Neural progenitor cell (in vitro differentiated cells): Measurements from ENCODE around the gene ACAA1. TPM values are rescaled to one million over a fixed set of nuclear protein-coding genes. Genes with fewer than 3 reads are reported as not detected.

Experiments
- DNase-seq: peaks from one replicate; pipeline ENCODE4 v3.0.0-alpha.2; 2016; ENCODE audit warnings: low spot score
- H2AFZ ChIP-seq: fragments of 200-600 bp; sonication (generic); replicated peaks from 2 replicates; pipeline ENCODE4 v1.6.1; 2016; ENCODE audit warnings: antibody characterized with exemption
- H3F3A ChIP-seq: fragments of 200-600 bp; sonication (generic); 2 replicates; pipeline ENCODE4 v1.6.1; 2016; ENCODE audit warnings: antibody characterized with exemption, low read depth
- H3K27ac ChIP-seq: fragments of 200-600 bp; sonication (generic); 2 replicates; pipeline ENCODE4 v1.5.1; 2016; ENCODE audit warnings: mild to moderate bottlenecking
- H3K27me3 ChIP-seq: fragments of 200-600 bp; sonication (generic); 2 replicates; pipeline ENCODE4 v1.6.1; 2016; ENCODE audit warnings: mild to moderate bottlenecking, moderate library complexity
- H3K36me3 ChIP-seq: fragments of 200-600 bp; sonication (generic); 2 replicates; pipeline ENCODE4 v1.5.1; 2016
- H3K4me1 ChIP-seq: fragments of 200-600 bp; sonication (generic); 2 replicates; pipeline ENCODE4 v1.6.1; 2016; ENCODE audit warnings: mixed run types
- H3K4me2 ChIP-seq: fragments of 200-600 bp; sonication (generic); 2 replicates; pipeline ENCODE4 v1.6.1; 2016
- H3K4me3 ChIP-seq: fragments of 200-600 bp; sonication (generic); 2 replicates; pipeline ENCODE4 v1.5.1; 2016
- H3K79me2 ChIP-seq: fragments of 200-600 bp; sonication (generic); 2 replicates; pipeline ENCODE4 v1.6.1; 2016; ENCODE audit warnings: low read depth
- H3K9ac ChIP-seq: fragments of 200-600 bp; sonication (generic); 2 replicates; pipeline ENCODE4 v1.6.1; 2016
- H3K9me3 ChIP-seq: fragments of 200-600 bp; sonication (generic); 2 replicates; pipeline ENCODE4 v1.5.1; 2016; ENCODE audit warnings: low read depth
- H4K20me1 ChIP-seq: fragments of 200-600 bp; sonication (generic); 2 replicates; pipeline ENCODE4 v1.6.1; 2016; ENCODE audit warnings: low read depth
- H3K27ac Mint-ChIP-seq: 3 replicates; pipeline ENCODE4 v1.8.0; 2021; ENCODE audit warnings: mixed read lengths
- H3K27me3 Mint-ChIP-seq: 2 replicates; pipeline ENCODE4 v1.8.0; 2022; ENCODE audit warnings: low read depth, mild to moderate bottlenecking, inconsistent platforms, moderate library complexity, mixed read lengths; ENCODE audit not compliant: insufficient read depth
- H3K36me3 Mint-ChIP-seq: 3 replicates; pipeline ENCODE4 v1.8.0; 2021; ENCODE audit warnings: mixed read lengths
- H3K4me1 Mint-ChIP-seq: 3 replicates; pipeline ENCODE4 v1.8.0; 2021; ENCODE audit warnings: mixed read lengths
- H3K4me3 Mint-ChIP-seq: 3 replicates; pipeline ENCODE4 v1.8.0; 2021; ENCODE audit warnings: mild to moderate bottlenecking, moderate library complexity, mixed read lengths
- H3K9me3 Mint-ChIP-seq: 3 replicates; pipeline ENCODE4 v1.8.0; 2020; ENCODE audit warnings: mixed read lengths
- EZH2 ChIP-seq: fragments of 200-600 bp; sonication (generic); IDR thresholded peaks from 2 replicates; pipeline ENCODE4 v1.6.1; 2017; ENCODE audit warnings: antibody characterized with exemption, mild to moderate bottlenecking, moderate library complexity
- EZH2phosphoT487 ChIP-seq: fragments of 200-600 bp; sonication (generic); IDR thresholded peaks from 2 replicates; pipeline ENCODE4 v1.6.1; 2017; ENCODE audit warnings: antibody characterized with exemption
- total RNA-seq: library from RNA; depleted of rRNA; stranded (reverse); fragments of >200 nt; gene quantifications from 2 replicates; pipeline ENCODE4 v1.2.3, GENCODE V29; 2015; ENCODE audit warnings: low replicate concordance
- TF ChIP-seq, protein P1 (sequence below): fragments of 200-600 bp; sonication (generic); IDR thresholded peaks from 2 replicates; pipeline ENCODE4 v1.5.1; 2017; ENCODE audit warnings: antibody characterized with exemption, mild to moderate bottlenecking

Gene ACAA1, protein sequence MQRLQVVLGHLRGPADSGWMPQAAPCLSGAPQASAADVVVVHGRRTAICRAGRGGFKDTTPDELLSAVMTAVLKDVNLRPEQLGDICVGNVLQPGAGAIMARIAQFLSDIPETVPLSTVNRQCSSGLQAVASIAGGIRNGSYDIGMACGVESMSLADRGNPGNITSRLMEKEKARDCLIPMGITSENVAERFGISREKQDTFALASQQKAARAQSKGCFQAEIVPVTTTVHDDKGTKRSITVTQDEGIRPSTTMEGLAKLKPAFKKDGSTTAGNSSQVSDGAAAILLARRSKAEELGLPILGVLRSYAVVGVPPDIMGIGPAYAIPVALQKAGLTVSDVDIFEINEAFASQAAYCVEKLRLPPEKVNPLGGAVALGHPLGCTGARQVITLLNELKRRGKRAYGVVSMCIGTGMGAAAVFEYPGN
- total RNA-seq: 3.3 and 13.3 TPM in 2 replicates

DNA sequence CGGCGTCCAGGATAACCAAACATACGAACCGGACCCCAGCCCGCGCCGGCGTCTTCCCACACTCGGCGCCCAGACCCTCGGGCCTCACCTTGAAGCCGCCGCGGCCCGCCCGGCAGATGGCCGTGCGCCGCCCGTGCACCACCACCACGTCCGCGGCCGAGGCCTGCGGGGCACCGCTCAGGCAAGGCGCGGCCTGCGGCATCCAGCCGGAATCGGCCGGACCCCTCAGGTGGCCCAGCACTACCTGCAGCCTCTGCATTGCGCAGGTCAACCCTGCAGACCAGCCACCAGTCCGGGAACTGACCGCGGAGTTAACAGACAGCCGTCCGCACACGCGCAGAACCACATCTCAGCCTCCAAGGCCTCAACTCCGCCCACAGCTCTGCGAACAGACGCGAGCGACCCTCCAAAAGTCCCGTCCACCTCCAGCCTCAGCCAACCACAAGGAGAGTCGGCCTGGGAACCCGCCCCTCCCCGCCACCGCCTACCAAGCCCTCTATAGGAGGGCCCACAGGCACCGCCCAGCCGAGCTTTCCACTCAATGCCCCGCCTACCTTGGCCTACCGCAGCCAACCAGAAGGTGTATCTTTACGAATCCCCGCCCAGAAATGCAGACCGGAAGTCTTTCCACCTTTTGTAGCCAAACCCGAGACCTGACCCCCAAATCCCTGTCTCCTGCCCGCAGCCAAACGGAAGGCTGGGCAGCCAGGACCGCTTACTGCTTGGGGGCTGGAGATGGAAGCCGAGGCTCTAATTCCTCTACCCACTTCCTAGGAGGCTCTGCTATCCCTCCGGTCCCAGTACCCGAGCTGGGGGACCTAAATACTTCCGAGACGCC is at the start of gene ACAA1:
TSS of gene ACAA1 (minus strand) at position 351 of the 838 bp plus-strand sequence. CDS start at position 259, 92 bp downstream.
- peak within 1 kb of the TSS; percentile 53 for H2AFZ ChIP-seq
- peak within 1 kb of the TSS; percentile 96 for H3K4me2 ChIP-seq
- no peak for TF ChIP-seq EZH2
- TF ChIP-seq EZH2phosphoT487: no peak
- TF ChIP-seq, protein P1, sequence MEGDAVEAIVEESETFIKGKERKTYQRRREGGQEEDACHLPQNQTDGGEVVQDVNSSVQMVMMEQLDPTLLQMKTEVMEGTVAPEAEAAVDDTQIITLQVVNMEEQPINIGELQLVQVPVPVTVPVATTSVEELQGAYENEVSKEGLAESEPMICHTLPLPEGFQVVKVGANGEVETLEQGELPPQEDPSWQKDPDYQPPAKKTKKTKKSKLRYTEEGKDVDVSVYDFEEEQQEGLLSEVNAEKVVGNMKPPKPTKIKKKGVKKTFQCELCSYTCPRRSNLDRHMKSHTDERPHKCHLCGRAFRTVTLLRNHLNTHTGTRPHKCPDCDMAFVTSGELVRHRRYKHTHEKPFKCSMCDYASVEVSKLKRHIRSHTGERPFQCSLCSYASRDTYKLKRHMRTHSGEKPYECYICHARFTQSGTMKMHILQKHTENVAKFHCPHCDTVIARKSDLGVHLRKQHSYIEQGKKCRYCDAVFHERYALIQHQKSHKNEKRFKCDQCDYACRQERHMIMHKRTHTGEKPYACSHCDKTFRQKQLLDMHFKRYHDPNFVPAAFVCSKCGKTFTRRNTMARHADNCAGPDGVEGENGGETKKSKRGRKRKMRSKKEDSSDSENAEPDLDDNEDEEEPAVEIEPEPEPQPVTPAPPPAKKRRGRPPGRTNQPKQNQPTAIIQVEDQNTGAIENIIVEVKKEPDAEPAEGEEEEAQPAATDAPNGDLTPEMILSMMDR: no peak
- H3K9me3 Mint-ChIP-seq: no peaks in the 10 kb centered on the region
- H4K20me1 ChIP-seq: peaks cover 18% of the 10 kb centered on the region
- peak within 1 kb of the TSS; percentile 58 for H3K9ac ChIP-seq
- peaks cover 1% of the 10 kb centered on the region for H3K36me3 Mint-ChIP-seq
- peaks cover 14% of the 10 kb centered on the region for H3K4me1 ChIP-seq
- peak within 1 kb of the TSS; percentile 72 for H3K4me3 ChIP-seq
- H3K27me3 ChIP-seq: no peaks in the 10 kb centered on the region
- H3K9me3 ChIP-seq: no peaks in the 10 kb centered on the region
- peaks cover 24% of the 10 kb centered on the region for H3K4me1 Mint-ChIP-seq
- peak within 1 kb of the TSS; percentile 59 for H3K27ac ChIP-seq
- peaks cover 26% of the 10 kb centered on the region for H3K27me3 Mint-ChIP-seq
- H3K36me3 ChIP-seq: no peaks in the 10 kb centered on the region
- peak; percentile 100 for DNase-seq
- H3K27ac Mint-ChIP-seq: peak within 1 kb of the TSS; percentile 22
- peak within 1 kb of the TSS; percentile 93 for H3K4me3 Mint-ChIP-seq
- H3F3A ChIP-seq: peaks cover 11% of the 10 kb centered on the region
- H3K79me2 ChIP-seq: peaks cover 23% of the 10 kb centered on the region

DNA sequence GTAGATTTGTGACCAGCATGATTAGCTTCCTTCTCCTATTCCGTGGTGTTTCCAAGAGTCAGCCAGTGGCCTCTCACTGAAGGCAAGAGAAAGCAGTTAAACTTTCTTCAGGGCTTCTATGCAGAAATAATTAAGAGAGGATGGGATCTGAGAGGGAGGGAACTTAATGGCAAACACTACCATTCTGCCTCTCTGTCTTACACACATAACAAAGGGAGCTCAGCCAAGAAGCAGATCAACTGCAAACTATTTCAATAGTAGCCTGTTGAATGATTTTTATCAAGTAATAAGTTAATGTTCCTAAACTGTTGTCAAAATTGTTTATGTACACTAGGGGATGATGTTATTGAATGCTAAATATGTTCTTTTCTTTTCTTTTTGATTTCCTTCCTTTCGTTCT is 40.3 kb upstream of the ACAA1 start:
- Histone ChIP-seq H3F3A (peaks cover 2% of the 10 kb centered on the region), H3K36me3 (no peaks in the 10 kb centered on the region), H3K4me1 (peaks cover 8% of the 10 kb centered on the region), H2AFZ (no peak overlapping the region), H3K4me3 (no peak overlapping the region), H3K27ac (peak overlapping the region; percentile 23), H4K20me1 (peaks cover 78% of the 10 kb centered on the region), H3K4me2 (no peak overlapping the region), H3K9ac (no peak overlapping the region), H3K27me3 (no peaks in the 10 kb centered on the region), H3K79me2 (peaks cover 99% of the 10 kb centered on the region), H3K9me3 (no peaks in the 10 kb centered on the region)
- peaks cover 3% of the 10 kb centered on the region for H3K9me3 Mint-ChIP-seq
- H3K27me3 Mint-ChIP-seq: no peaks in the 10 kb centered on the region
- TF ChIP-seq, protein P1: no peak
- TF ChIP-seq EZH2: no peak
- TF ChIP-seq EZH2phosphoT487: no peak
- peaks cover 16% of the 10 kb centered on the region for H3K36me3 Mint-ChIP-seq
- H3K4me3 Mint-ChIP-seq: no peak overlapping the region
- no peak overlapping the region for H3K27ac Mint-ChIP-seq
- H3K4me1 Mint-ChIP-seq: peaks cover 6% of the 10 kb centered on the region
- DNase-seq: no peak

DNA sequence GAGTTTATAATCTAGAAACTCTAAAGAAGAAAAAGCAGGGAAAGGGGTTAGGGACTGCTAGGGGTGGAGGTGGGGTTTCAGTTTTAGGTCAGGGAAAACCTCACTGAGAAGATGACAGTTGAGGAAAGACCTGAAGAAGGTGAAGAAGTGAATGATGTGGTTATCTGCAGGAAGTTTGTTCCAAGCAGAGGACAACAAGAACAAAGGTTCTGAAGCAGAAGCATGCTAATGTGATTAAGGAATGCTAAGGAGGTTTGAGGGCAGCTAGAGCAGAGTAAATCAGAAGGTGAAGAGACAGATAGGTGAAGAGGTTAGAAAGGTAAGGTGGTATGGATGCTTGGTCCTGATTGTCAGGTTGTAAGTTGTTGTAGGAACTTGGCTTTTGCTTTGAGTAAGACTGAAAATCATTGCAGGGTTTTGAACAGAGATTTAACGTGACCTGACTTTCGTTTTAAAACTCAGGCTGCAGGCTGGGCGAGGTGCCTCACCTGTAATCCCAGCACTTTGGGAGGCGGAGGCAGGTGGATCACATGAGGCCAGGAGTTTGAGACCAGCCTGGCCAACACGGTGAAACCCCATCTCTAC is 37.0 kb upstream of the ACAA1 start:
- Mint-ChIP-seq H3K27me3 (no peaks in the 10 kb centered on the region), H3K4me3 (no peak overlapping the region), H3K27ac (no peak overlapping the region), H3K9me3 (no peaks in the 10 kb centered on the region), H3K4me1 (peaks cover 6% of the 10 kb centered on the region), H3K36me3 (peaks cover 5% of the 10 kb centered on the region)
- Histone ChIP-seq H3K4me2 (no peak overlapping the region), H3K27me3 (no peaks in the 10 kb centered on the region), H4K20me1 (peaks cover 84% of the 10 kb centered on the region), H3K9me3 (no peaks in the 10 kb centered on the region), H3K79me2 (peaks cover 99% of the 10 kb centered on the region), H2AFZ (no peak overlapping the region), H3K4me3 (no peak overlapping the region), H3K27ac (no peak overlapping the region), H3F3A (no peaks in the 10 kb centered on the region), H3K4me1 (peaks cover 8% of the 10 kb centered on the region), H3K36me3 (no peaks in the 10 kb centered on the region), H3K9ac (no peak overlapping the region)
- TF ChIP-seq EZH2phosphoT487 (no peak), EZH2 (no peak)
- TF ChIP-seq, protein P1: no peak
- no peak for DNase-seq
